ENCODE results near the gene ZNF205.
"Not testable (repeated sequence)": the region's sequence is repeated elsewhere in the genome, so short reads cannot be mapped to it uniquely, and the experiment has no call there.

The ZNF205 gene

GRCh38 chr16:3139561-3139960, 27.2 kb downstream of the ZNF205 start:
- H3K9ac ChIP-seq (ENCODE audit: low read depth, low read length); H3K4me1 ChIP-seq (ENCODE audit: control insufficient read depth, insufficient read depth, low read length); H3K27me3 ChIP-seq (ENCODE audit: control insufficient read depth, insufficient read depth, low read length); H3K4me3 ChIP-seq (ENCODE audit: low read length); H3K9me3 ChIP-seq (replicated peaks; ENCODE audit: low read length); H3K4me2 ChIP-seq (ENCODE audit: low read length): not testable (repeated sequence)
- H3K36me3 ChIP-seq (ENCODE audit: insufficient read depth, low read length) = peaks cover 31% of the 10 kb centered on the region

DNA sequence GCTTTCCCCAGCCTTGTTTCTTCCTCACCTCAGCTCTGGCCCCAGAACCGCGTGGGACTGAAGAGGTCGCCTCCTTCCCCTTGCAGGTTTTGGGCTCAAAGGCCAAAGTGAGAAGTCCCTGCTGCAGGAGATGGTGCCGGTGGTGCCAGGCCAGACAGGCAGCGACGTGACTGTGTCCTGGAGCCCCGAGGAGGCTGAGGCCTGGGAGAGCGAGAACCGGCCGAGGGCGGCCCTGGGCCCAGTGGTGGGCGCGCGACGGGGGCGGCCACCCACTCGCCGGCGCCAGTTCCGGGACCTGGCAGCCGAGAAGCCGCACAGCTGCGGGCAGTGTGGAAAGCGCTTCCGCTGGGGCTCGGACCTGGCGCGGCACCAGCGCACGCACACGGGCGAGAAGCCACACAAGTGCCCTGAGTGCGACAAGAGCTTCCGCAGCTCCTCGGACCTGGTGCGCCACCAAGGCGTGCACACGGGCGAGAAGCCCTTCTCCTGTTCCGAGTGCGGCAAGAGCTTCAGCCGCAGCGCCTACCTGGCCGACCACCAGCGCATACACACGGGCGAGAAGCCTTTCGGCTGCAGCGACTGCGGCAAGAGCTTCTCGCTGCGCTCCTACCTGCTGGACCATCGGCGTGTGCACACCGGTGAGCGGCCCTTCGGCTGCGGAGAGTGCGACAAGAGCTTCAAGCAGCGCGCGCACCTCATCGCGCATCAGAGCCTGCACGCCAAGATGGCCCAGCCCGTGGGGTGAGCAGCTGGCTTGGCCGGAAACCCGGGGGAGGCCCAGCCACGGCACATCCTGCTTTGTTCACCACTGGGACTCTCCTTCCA, 28.4 kb downstream of the ZNF205 start:
- H3K27me3 ChIP-seq (ENCODE audit: control insufficient read depth, insufficient read depth, low read length) = no peaks in the 10 kb centered on the region
- H3K9me3 ChIP-seq (replicated peaks; ENCODE audit: low read length) = no peaks in the 10 kb centered on the region
- H3K9ac ChIP-seq (ENCODE audit: low read depth, low read length) = no peak overlapping the region
- peaks cover 4% of the 10 kb centered on the region for H3K4me1 ChIP-seq (ENCODE audit: control insufficient read depth, insufficient read depth, low read length)
- no peak overlapping the region for H3K4me3 ChIP-seq (ENCODE audit: low read length)
- H3K4me2 ChIP-seq (ENCODE audit: low read length) = no peak overlapping the region
- H3K36me3 ChIP-seq (ENCODE audit: insufficient read depth, low read length) = peaks cover 31% of the 10 kb centered on the region

DNA sequence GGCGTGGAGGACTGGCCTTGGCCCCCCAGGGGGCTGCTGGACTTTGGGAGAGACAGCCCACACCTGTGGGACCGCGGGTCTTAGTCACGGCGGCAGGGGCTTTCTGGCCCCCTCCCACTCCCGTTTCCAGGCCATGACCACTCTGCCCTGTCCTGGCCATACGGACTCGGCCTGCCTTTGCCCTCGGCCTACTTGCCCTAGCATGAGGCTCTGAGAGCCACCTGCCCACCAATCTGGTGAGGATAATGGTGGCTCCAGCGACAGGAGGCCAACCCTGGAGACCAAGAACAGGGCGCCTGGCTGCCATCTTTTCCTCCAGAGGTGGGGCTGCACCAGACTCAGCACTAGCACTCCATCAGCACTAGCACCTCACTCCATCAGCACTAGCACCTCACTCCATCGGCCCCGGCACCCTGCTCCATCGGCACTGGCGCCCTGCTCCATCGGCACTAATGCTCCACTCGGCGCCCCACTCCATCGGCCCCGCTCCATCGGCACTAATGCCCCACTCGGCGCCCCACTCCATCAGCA, 29.5 kb downstream of the ZNF205 start:
- Histone ChIP-seq H3K36me3 (ENCODE audit: insufficient read depth, low read length) (peaks cover 31% of the 10 kb centered on the region), H3K9me3 (replicated peaks; ENCODE audit: low read length) (no peaks in the 10 kb centered on the region), H3K27me3 (ENCODE audit: control insufficient read depth, insufficient read depth, low read length) (no peaks in the 10 kb centered on the region), H3K4me3 (ENCODE audit: low read length) (no peak overlapping the region), H3K4me2 (ENCODE audit: low read length) (no peak overlapping the region), H3K4me1 (ENCODE audit: control insufficient read depth, insufficient read depth, low read length) (no peaks in the 10 kb centered on the region), H3K9ac (ENCODE audit: low read depth, low read length) (no peak overlapping the region)

- peaks cover 31% of the 10 kb centered on the region for H3K36me3 ChIP-seq (ENCODE audit: insufficient read depth, low read length)
- H3K4me1 ChIP-seq (ENCODE audit: control insufficient read depth, insufficient read depth, low read length) = no peaks in the 10 kb centered on the region
Measured at GRCh38 chr16:3142327-3142726, 29.9 kb downstream of the ZNF205 start.

GRCh38 chr16:3142770-3143169, 30.4 kb downstream of the ZNF205 start:
- Histone ChIP-seq H3K9me3 (replicated peaks; ENCODE audit: low read length) (no peaks in the 10 kb centered on the region), H3K36me3 (ENCODE audit: insufficient read depth, low read length) (peaks cover 31% of the 10 kb centered on the region), H3K4me2 (ENCODE audit: low read length) (no peak overlapping the region), H3K4me3 (ENCODE audit: low read length) (no peak overlapping the region), H3K9ac (ENCODE audit: low read depth, low read length) (no peak overlapping the region), H3K4me1 (ENCODE audit: control insufficient read depth, insufficient read depth, low read length) (no peaks in the 10 kb centered on the region), H3K27me3 (ENCODE audit: control insufficient read depth, insufficient read depth, low read length) (no peaks in the 10 kb centered on the region)

More at GRCh38 chr16:3142327-3142726, 29.9 kb downstream of the ZNF205 start:
- no peak overlapping the region for H3K4me3 ChIP-seq (ENCODE audit: low read length)
- H3K9me3 ChIP-seq (replicated peaks; ENCODE audit: low read length) = no peaks in the 10 kb centered on the region
- H3K27me3 ChIP-seq (ENCODE audit: control insufficient read depth, insufficient read depth, low read length) = no peaks in the 10 kb centered on the region
- no peak overlapping the region for H3K4me2 ChIP-seq (ENCODE audit: low read length)
- H3K9ac ChIP-seq (ENCODE audit: low read depth, low read length) = no peak overlapping the region

DNA sequence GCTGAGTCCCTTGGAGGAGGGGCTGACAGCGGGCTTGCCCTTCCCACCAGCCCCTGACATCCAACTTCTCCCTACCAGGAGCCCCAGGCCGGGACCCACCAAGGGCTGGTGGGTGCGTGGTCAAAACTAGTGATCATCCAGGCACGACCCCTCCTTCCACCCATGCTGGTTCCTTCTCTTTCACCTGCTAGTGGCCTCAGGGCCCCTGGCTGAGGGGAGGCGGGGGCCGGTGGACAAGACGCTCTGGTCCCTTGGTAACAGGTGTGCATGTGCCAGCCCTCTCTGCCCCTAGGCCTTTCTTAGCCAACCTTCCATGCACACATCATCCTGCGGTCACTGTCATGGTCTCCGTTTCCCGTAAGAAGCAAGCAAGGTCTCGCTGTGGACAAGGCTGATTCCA, 30.8 kb downstream of the ZNF205 start:
- no peak overlapping the region for H3K4me3 ChIP-seq (ENCODE audit: low read length)
- H3K36me3 ChIP-seq (ENCODE audit: insufficient read depth, low read length) = peaks cover 31% of the 10 kb centered on the region
- no peaks in the 10 kb centered on the region for H3K9me3 ChIP-seq (replicated peaks; ENCODE audit: low read length)
- no peaks in the 10 kb centered on the region for H3K27me3 ChIP-seq (ENCODE audit: control insufficient read depth, insufficient read depth, low read length)
- no peak overlapping the region for H3K4me2 ChIP-seq (ENCODE audit: low read length)
- H3K4me1 ChIP-seq (ENCODE audit: control insufficient read depth, insufficient read depth, low read length) = no peaks in the 10 kb centered on the region
- no peak overlapping the region for H3K9ac ChIP-seq (ENCODE audit: low read depth, low read length)

GRCh38 chr16:3143598-3144320, 31.4 kb downstream of the ZNF205 start:
- H3K9ac ChIP-seq (ENCODE audit: low read depth, low read length) = no peak overlapping the region
- no peak overlapping the region for H3K4me3 ChIP-seq (ENCODE audit: low read length)
- no peaks in the 10 kb centered on the region for H3K4me1 ChIP-seq (ENCODE audit: control insufficient read depth, insufficient read depth, low read length)
- peaks cover 26% of the 10 kb centered on the region for H3K36me3 ChIP-seq (ENCODE audit: insufficient read depth, low read length)
- no peaks in the 10 kb centered on the region for H3K9me3 ChIP-seq (replicated peaks; ENCODE audit: low read length)
- H3K27me3 ChIP-seq (ENCODE audit: control insufficient read depth, insufficient read depth, low read length) = no peaks in the 10 kb centered on the region
- no peak overlapping the region for H3K4me2 ChIP-seq (ENCODE audit: low read length)

DNA sequence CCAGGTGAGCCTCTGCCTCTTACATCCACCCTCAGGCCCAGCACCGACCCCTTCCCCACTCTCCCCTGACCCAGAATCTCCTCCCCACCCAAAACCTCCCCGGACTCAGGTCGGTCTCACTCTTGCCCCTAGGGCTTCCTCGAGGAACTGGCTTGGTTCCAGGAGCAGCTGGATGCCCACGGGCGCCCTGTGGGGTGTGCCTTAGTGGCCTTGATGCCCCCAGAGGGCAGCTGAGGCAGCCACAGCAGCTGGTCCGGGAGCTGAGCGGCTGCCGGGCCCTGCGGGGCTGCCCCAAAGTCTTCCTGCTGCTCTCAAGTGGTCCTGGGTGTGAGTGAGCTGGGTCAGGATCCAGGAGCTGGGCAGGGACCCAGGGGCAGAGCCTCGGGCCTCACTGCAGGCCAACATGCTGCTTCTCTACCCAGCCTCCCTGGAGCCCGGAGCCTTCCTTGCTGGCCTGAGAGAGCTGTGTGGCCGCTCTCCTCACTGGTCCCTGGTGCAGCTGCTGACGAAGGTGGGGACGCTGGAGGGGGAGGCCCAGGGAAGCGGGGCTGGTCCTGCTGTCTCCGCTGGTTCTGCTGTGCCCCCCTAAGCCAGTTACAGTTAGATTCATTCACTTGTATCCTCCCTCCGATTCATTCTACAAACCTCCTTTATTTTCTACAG, 32.1 kb downstream of the ZNF205 start:
- no peaks in the 10 kb centered on the region for H3K27me3 ChIP-seq (ENCODE audit: control insufficient read depth, insufficient read depth, low read length)
- peaks cover 2% of the 10 kb centered on the region for H3K4me1 ChIP-seq (ENCODE audit: control insufficient read depth, insufficient read depth, low read length)
- no peak overlapping the region for H3K4me2 ChIP-seq (ENCODE audit: low read length)
- H3K36me3 ChIP-seq (ENCODE audit: insufficient read depth, low read length) = peaks cover 22% of the 10 kb centered on the region
- no peaks in the 10 kb centered on the region for H3K9me3 ChIP-seq (replicated peaks; ENCODE audit: low read length)
- no peak overlapping the region for H3K9ac ChIP-seq (ENCODE audit: low read depth, low read length)
- no peak overlapping the region for H3K4me3 ChIP-seq (ENCODE audit: low read length)

GRCh38 chr16:3145151-3145550, 32.8 kb downstream of the ZNF205 start:
- Histone ChIP-seq H3K9me3 (replicated peaks; ENCODE audit: low read length) (no peaks in the 10 kb centered on the region), H3K4me1 (ENCODE audit: control insufficient read depth, insufficient read depth, low read length) (peaks cover 9% of the 10 kb centered on the region), H3K9ac (ENCODE audit: low read depth, low read length) (no peak overlapping the region), H3K4me3 (ENCODE audit: low read length) (no peak overlapping the region), H3K27me3 (ENCODE audit: control insufficient read depth, insufficient read depth, low read length) (no peaks in the 10 kb centered on the region), H3K36me3 (ENCODE audit: insufficient read depth, low read length) (peaks cover 22% of the 10 kb centered on the region), H3K4me2 (ENCODE audit: low read length) (no peak overlapping the region)

GRCh38 chr16:3145660-3146059, 33.3 kb downstream of the ZNF205 start:
- Histone ChIP-seq H3K36me3 (ENCODE audit: insufficient read depth, low read length) (peaks cover 22% of the 10 kb centered on the region), H3K4me3 (ENCODE audit: low read length) (no peak overlapping the region), H3K4me2 (ENCODE audit: low read length) (no peak overlapping the region), H3K9me3 (replicated peaks; ENCODE audit: low read length) (no peaks in the 10 kb centered on the region), H3K27me3 (ENCODE audit: control insufficient read depth, insufficient read depth, low read length) (no peaks in the 10 kb centered on the region), H3K4me1 (ENCODE audit: control insufficient read depth, insufficient read depth, low read length) (peaks cover 9% of the 10 kb centered on the region), H3K9ac (ENCODE audit: low read depth, low read length) (no peak overlapping the region)

DNA sequence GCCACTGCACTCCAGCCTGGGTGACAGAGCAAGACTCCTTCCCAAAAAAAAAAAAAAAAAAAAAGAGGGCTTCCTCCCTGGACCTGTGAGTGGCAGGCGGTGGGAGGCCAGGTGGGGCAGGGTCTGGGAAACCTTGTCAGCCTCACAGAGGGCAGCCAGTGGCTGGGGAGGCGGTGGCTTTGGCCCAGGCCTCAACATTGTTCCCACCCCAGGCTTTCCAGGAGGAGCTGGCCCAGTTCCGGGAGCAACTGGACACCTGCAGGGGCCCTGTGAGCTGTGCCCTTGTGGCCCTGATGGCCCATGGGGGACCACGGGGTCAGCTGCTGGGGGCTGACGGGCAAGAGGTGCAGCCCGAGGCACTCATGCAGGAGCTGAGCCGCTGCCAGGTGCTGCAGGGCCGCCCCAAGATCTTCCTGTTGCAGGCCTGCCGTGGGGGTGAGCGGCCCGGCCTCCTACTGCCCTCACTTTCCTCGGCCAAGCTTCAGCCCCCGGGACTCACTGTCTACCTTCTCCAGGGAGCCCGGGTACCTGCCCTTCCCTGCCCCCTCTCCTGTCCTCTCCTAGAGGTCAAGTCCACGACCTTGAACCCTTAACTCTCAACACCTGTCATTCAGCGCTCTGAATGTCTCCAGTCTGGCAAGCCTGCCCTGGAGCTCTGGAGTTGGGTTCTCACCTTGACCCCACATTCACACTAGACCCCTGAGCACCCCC, 34.8 kb downstream of the ZNF205 start:
- Histone ChIP-seq H3K4me1 (ENCODE audit: control insufficient read depth, insufficient read depth, low read length) (peaks cover 15% of the 10 kb centered on the region), H3K9ac (ENCODE audit: low read depth, low read length) (no peak overlapping the region), H3K36me3 (ENCODE audit: insufficient read depth, low read length) (peaks cover 7% of the 10 kb centered on the region), H3K4me2 (ENCODE audit: low read length) (no peak overlapping the region), H3K9me3 (replicated peaks; ENCODE audit: low read length) (no peaks in the 10 kb centered on the region), H3K27me3 (ENCODE audit: control insufficient read depth, insufficient read depth, low read length) (no peaks in the 10 kb centered on the region), H3K4me3 (ENCODE audit: low read length) (no peak overlapping the region)

Measured in skeletal muscle satellite cell (primary cell).